ENCODE data around the gene BCAR3. TPM values are rescaled to one million over a fixed set of nuclear protein-coding genes. Genes with fewer than 3 reads are reported as not detected.

Gene BCAR3
- total RNA-seq, 1 donor from 2014 or later = 22.8 TPM

GRCh38 chr1:93542398-93542797 is 139.2 kb downstream of the BCAR3 start:
- no peak for TF ChIP-seq CTCF (IDR thresholded peaks at IDR 0.05)
- TF ChIP-seq POLR2AphosphoS5 (IDR thresholded peaks at IDR 0.05; ENCODE audit: insufficient read depth in 1 of 2, low read depth in 1 of 2) = no peak
- no peak for TF ChIP-seq POLR2A (IDR thresholded peaks at IDR 0.05)
- no peaks in the 10 kb centered on the region for H3K4me1 ChIP-seq
- no peak for DNase-seq (ENCODE audit: extremely low spot score in 2 of 2)
- no peaks in the 10 kb centered on the region for H3K36me3 ChIP-seq
- H3K4me3 ChIP-seq = no peak overlapping the region
- H3K9me3 ChIP-seq = no peaks in the 10 kb centered on the region
- intact Hi-C loops (cut with DNase I) = no loop called here
- no peaks in the 10 kb centered on the region for H3K27me3 ChIP-seq
- no peak overlapping the region for H3K27ac ChIP-seq

GRCh38 chr1:93541045-93541444 is 140.6 kb downstream of the BCAR3 start:
- TF ChIP-seq POLR2A (IDR thresholded peaks at IDR 0.05) (no peak), POLR2AphosphoS5 (IDR thresholded peaks at IDR 0.05; ENCODE audit: insufficient read depth in 1 of 2, low read depth in 1 of 2) (no peak), CTCF (IDR thresholded peaks at IDR 0.05) (no peak)
- intact Hi-C loops (cut with DNase I) = no loop called here
- H3K9me3 ChIP-seq = no peaks in the 10 kb centered on the region
- no peak for DNase-seq (ENCODE audit: extremely low spot score in 2 of 2)
- H3K4me3 ChIP-seq = no peak overlapping the region
- H3K27me3 ChIP-seq = no peaks in the 10 kb centered on the region
- H3K27ac ChIP-seq = no peak overlapping the region
- no peaks in the 10 kb centered on the region for H3K4me1 ChIP-seq
- H3K36me3 ChIP-seq = no peaks in the 10 kb centered on the region

- H3K4me3 ChIP-seq = no peak overlapping the region
- H3K4me1 ChIP-seq = no peaks in the 10 kb centered on the region
- no peak for TF ChIP-seq CTCF (IDR thresholded peaks at IDR 0.05)
- no peak for TF ChIP-seq POLR2A (IDR thresholded peaks at IDR 0.05)
- no peak for TF ChIP-seq POLR2AphosphoS5 (IDR thresholded peaks at IDR 0.05; ENCODE audit: insufficient read depth in 1 of 2, low read depth in 1 of 2)
- no peak overlapping the region for H3K27ac ChIP-seq
- intact Hi-C loops (cut with DNase I) = no loop called here
- no peaks in the 10 kb centered on the region for H3K27me3 ChIP-seq
- H3K9me3 ChIP-seq = no peaks in the 10 kb centered on the region
- H3K36me3 ChIP-seq = peaks cover 0 to 8% of the 10 kb centered on the region in 2 donors
- no peak for DNase-seq (ENCODE audit: extremely low spot score in 2 of 2)
Observed at GRCh38 chr1:93537924-93538323, 143.7 kb downstream of the BCAR3 start.

GRCh38 chr1:93537396-93537795 is 144.2 kb downstream of the BCAR3 start:
- intact Hi-C loops (cut with DNase I) = no loop called here
- Histone ChIP-seq H3K27me3 (no peaks in the 10 kb centered on the region), H3K36me3 (peaks cover 0 to 8% of the 10 kb centered on the region in 2 donors), H3K4me1 (no peaks in the 10 kb centered on the region), H3K9me3 (no peaks in the 10 kb centered on the region), H3K27ac (no peak overlapping the region), H3K4me3 (no peak overlapping the region)
- TF ChIP-seq POLR2AphosphoS5 (IDR thresholded peaks at IDR 0.05; ENCODE audit: insufficient read depth in 1 of 2, low read depth in 1 of 2) (no peak), CTCF (IDR thresholded peaks at IDR 0.05) (no peak), POLR2A (IDR thresholded peaks at IDR 0.05) (no peak)
- DNase-seq (ENCODE audit: extremely low spot score in 2 of 2) = no peak

GRCh38 chr1:93533677-93534076 is 148.0 kb downstream of the BCAR3 start:
- no peaks in the 10 kb centered on the region for H3K9me3 ChIP-seq
- H3K27me3 ChIP-seq = no peaks in the 10 kb centered on the region
- no peak overlapping the region for H3K4me3 ChIP-seq
- no peak for DNase-seq (ENCODE audit: extremely low spot score in 2 of 2)
- no peaks in the 10 kb centered on the region for H3K4me1 ChIP-seq
- intact Hi-C loops (cut with DNase I) = no loop called here
- peaks cover 0 to 8% of the 10 kb centered on the region in 2 donors for H3K36me3 ChIP-seq
- no peak overlapping the region for H3K27ac ChIP-seq
- TF ChIP-seq POLR2AphosphoS5 (IDR thresholded peaks at IDR 0.05; ENCODE audit: insufficient read depth in 1 of 2, low read depth in 1 of 2) = no peak
- no peak for TF ChIP-seq CTCF (IDR thresholded peaks at IDR 0.05)
- TF ChIP-seq POLR2A (IDR thresholded peaks at IDR 0.05) = no peak

Data from vagina (tissue), 2 donors.